ENCODE results near the gene COQ4.
"Not testable (repeated sequence)": the region's sequence is repeated elsewhere in the genome, so short reads cannot be mapped to it uniquely, and the experiment has no call there.

The COQ4 gene

DNA sequence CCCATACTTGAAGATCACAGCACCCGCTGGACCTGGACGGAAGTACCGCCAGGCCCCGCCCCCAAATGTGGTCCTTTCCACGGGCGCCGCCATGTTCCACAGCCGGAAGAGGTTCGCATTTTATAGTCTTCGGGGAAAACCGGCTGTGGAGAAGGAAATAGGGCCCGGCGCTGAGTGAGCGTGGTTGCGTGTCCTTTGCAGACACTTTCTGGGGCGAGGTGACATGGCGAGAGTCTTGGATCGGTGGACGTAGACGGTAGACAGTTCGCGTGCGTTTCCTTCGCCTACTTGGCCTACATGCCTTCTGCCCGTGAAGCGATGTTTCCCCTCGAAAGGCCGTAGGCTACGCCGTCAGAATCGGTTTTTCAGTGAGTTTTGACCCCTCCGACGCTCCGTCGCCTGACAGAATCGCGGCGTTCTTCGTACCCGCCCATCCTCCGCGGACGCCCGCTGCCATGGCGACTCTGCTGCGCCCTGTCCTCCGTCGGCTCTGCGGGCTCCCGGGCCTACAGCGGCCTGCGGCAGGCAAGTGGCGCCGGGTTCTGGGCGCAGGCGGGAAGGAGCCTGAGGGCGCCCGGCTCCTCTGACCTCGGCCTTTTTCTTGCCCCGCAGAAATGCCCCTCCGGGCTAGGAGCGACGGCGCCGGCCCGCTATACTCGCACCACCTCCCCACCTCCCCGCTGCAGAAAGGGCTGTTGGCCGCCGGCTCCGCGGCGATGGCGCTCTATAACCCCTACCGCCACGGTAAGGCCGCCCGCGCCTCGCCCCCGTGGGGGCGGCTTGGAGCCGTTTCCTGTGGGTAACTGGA is at the start of gene COQ4, which contains the start of gene TRUB2:
COQ4 (plus strand) TSS at position 436 of the 808 bp plus-strand sequence; CDS start at position 456, 20 bp downstream.
TRUB2 (minus strand) TSS at position 44 of the 808 bp plus-strand sequence; CDS start at position 5, 39 bp downstream.
- DNase-seq (ENCODE audit: low spot score): peak; percentile 93

DNA sequence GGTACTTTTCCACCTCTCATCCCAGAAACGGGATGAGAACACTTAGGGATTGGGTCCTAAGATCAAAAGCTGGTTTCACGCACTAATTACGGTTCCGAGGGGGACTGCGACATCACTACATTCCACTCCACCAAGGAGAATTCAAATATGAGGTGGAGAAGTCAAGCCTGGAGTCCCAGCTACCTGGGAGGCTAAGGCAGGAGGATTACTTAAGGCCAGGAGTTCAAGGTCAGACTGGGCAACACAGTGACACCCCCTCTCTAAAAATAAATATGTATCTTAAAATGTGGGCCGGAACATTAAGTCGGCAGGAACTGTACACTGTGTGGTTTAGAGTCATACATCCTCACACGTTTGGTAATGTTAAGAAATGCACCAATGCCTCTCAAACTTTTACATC is 48.4 kb upstream of the COQ4 start:
- no peak for DNase-seq (ENCODE audit: low spot score)

DNA sequence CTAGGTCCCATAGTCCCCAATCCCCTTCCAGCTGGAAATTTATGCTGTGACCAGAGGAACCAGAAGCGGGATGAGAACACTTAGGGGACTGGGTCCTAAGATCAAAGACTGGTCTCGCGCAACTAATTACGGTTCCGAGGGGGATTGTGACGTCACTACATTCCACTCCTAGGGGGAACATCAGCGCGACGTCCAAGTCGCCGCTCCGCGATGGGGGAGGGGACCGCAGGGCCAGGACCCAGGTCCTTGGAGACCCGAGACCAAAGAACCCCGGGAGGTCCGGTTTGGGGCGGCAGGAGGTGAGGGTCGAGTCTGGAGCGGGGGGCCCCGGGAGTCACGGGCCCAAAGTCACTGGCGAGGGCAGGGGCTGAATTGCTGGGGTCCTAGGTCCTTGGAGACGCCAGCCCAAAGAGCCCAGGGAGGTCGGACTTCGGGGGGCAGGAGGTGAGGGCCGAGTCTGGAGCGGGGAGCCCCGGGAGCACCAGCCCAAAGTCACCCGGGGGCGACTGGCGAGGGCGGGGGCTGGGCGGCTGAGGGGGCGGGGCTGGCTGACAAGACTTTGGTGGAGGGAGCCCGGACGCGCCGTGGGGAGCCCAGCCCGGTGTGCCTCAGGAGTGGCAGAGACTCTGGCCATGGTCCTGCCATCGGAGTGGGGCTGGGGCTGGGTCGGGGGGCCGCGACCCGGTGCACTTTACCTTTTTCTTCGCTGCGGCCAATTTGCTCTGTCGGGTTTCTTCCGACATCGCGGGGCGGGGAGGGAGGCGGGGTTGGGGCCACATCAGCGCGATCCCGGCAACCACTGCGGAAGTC is 47.2 kb upstream of the COQ4 start, which contains the start of gene GOLGA2:
GOLGA2 (minus strand) TSS at position 810 of the 810 bp plus-strand sequence; CDS start at position 779, 31 bp downstream.
- DNase-seq (ENCODE audit: low spot score): peak; percentile 6

DNA sequence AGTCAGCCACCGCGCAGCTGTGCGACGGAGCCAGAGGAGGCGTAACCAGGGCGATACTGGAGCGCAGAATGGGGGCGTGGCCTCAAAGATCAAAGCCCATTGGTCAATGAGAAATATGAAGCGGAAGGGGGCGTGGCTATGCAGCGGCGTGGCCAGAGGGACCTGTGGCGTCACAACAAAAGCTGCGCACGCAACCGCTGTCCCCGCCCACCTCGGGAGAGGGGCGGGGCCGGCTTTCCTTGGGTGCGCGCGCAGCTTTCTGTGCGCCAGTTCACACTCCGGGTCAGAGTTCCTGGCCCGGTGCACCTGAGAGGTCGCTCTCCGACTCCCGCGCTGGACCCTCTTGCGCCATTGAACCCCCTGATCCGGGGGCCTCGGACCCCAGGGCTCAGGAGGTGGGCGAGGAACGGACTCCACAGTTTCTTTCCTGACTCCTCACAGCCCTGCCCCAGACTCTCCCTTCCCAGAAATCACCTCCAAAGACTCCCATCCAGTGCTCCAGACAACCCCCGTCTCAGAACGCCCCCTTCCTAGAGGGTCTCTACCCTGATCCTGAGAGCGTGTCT is 46.5 kb upstream of the COQ4 start, which contains the start of gene SWI5:
SWI5 (plus strand) TSS at position 269 of the 566 bp plus-strand sequence.
- DNase-seq (ENCODE audit: low spot score): peak; percentile 100

DNA sequence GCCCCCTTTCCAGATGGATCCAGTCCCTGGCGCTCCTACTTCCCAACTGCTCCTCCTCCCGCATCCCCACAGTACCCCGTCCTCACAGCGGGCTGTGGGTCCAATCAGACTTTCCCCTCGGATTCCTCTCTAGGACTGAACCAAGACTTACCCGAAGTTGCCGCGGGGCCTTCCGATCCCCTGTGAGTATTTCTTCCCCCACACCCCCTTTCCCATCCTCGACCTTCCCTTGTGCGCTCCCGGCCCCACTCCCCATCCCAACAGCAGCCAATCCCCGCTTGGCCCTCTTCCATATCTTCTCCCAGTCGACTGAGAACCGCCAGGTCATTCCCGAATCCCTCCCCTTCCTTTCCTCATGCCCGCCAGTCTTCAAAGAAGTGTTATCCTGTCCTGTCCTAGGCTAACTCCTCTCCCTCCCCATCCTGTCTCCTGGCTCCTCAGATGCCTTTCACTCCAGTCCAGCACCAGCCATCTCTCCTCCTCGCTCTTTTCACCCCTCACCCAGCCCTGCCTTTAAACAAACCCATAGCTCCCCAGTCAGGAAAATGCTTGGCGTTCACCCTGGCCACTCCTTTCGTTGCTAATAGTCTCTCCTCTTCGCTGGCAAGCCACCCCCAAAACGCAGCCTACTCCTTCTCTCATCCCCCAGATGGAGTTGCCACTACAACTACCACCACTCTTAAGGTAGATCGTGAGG is 45.9 kb upstream of the COQ4 start:
- no peak for DNase-seq (ENCODE audit: low spot score)

DNA sequence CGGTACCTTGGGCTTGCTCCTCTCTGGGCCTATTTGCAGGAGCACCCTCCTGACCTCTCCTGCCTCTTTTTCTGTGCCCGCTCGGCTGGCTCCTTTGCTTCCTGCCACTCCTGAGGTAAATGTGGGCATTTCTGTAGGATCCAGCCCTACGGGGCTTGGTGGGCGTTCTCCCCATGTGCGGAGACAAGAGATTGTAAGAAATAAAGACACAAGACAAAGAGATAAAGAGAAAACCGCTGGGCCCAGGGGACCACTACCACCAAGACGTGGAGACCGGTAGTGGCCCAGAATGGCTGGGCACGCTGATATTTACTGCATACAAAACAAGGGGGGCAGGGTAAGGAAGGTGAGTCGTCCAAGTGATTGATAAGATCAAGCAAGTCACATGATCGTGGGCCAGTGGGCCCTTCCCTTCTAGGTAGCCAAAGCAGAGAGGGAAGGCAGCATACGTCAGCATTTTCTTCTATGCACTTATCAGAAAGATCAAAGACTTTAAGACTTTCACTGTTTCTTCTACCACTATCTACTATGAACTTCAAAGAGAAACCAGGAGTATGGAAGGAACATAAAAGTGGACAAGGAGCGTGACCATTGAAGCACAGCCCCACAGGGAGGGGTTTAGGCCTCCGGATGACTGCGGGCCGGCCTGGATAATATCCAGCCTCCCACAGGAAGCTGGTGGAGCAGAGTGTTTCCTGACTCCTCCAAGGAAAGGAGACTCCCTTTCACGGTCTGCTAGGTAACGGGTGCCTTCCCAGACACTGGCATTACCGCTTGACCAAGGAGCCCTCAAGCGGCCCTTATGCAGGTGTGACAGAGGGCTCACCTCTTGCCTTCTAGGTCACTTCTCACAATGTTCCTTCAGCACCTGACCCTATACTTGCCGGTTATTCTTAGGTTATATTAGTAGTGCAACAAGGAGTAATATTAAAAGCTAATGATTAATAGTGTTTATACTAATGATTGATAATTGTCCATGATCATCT is 43.3 kb upstream of the COQ4 start:
- DNase-seq (ENCODE audit: low spot score): not testable (repeated sequence)

DNA sequence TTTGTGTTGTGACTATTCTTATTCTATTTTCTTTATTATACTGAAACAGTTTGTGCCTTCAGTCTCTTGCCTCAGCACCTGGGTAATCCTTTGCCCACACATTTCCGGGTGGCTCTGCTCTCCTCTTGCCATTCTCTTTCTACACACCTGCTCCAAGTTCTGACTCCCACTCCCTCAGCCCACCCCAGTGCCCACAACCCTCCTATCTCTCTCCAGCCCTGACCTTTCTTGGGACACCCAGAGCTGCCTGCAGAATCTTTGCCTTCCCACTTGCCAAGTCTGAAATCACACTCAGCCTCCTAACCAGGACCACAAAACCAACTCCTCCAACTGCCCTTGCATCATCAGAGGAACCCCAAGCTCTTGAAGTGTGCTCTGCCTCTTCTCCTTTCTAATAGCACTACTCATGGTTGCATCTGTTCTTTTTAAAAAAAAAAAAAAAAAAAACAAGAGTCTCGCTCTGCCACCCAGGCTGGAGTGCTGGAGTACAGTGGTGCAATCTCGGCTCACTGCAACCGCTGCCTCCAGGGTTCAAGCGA is 42.5 kb upstream of the COQ4 start:
- DNase-seq (ENCODE audit: low spot score): no peak

DNA sequence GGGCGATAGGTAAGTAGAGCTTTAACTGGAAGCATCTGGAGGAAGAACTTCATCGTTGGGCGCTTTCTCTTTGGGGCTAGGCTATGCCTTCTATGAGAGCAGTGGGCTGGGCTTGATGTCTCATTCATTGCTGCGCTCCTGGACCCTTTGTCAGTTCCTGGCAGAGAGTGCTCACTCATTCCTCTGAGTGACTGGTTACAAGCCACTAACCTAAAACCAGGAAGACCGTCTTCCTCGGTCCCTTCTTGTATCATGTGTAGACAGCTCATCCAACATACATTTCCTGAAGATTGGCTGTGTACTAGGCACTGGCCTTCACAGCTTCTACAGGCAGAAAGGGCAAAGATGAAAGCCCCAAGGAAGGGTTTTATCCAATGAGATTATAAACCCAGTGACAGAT is 40.1 kb upstream of the COQ4 start:
- no peak for DNase-seq (ENCODE audit: low spot score)

DNA sequence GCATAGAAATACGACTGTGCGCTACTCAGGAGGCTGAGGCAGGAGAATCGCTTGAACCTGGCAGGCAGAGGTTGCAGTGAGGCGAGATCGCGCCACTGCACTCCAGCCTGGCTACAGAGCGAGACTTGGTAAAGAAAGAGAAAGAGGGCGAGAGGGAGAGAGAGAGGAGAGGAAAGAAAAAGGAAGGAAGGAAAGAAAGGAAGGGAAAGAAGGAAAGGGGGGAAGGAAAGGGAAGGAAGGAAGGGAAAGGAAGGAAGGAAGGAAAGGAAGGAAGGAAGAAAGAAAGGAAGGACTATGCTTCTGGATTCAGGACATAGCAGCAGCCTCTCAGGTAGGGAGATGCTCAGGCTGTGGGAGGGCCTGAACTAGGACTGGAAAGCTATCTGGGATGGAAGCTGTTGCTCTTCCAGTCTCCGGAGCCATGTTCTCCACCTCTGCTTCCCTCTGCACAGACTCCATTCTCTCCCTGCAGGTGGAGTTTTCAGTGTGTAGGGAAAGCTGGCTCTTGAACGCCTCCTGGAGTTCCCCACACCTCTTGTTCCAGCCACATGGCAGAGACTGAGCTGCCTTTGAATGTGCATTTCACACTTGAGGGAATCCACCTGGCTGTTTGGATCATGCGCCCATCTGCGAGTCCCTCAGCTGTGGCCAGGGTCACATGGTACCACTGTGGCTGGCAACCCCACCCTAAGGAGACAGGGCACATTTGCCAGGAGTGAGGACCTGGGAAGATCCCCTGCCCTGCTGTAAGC is 37.4 kb upstream of the COQ4 start:
- no peak for DNase-seq (ENCODE audit: low spot score)

DNA sequence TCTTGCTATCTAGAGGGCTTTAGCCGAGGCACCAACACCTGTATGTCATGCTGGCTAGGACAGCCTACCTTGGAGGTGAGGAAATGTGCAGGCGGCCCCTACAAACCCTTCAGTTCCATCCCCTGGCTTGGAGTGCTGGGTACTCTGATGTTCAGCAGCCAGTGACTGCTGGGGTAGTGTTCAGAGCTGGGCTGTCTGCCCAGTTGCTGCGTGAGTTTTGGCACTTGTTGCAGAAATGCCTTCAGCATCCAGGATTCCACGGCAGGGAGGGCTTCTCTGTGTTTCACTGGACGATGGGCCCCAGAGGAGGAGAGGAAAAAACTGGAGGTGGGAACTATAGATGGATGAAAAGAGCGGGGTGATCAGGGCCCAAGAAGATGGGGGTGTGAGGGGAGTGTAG is 36.2 kb upstream of the COQ4 start:
- no peak for DNase-seq (ENCODE audit: low spot score)

DNA sequence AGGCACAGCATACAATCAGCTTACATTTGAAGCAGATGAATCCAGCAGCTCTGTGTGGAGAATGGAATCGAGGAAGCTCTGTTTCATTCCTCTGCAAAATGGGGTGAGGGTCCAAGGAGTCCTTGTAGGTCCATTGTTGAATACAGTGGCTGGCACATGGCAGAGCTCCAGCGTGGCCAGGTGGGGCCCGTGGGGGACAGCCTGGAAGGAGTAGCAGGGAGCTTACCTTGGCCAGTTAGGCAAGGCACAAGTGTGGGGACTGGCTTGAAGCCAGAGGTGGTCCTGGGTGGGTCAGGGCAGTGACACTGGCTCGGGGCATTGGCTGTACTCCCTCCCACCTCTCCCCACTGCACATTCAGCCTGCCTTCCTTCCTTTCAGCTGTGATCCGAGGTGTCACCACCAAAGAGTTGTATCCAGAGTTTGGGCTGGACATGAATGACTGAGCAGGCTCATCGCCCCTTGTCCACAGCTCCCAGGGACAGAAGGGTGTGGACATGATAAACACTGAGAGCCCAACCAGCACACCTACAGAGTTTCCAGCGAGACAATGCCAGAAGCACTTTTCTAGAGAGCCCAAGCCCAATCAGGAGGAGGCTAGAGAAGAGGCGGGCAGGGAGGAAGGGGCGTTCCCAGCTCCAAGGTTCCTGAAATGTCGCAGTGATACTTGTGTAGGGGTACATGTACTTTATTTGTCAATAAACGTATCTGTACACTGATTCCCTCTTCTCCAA is 34.2 kb upstream of the COQ4 start:
- DNase-seq (ENCODE audit: low spot score): no peak

DNA sequence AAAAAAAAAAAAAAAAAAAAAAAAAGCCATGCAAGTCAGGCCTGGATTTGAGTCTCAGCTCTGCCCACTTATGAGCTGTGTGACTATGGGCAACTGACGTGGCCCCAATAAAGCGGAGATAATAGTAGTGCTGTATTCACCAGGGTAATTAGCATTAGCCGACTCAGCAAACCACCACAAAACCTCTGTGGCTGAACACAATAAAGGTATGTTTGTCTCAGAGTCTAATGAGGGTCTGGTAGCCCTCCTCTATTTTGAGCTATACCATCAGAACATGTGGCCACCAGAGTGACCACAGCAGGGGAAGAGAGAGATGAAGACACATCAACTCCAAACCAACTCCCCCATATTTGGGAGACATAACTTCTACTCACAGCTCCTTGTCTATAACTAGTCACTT is 30.6 kb upstream of the COQ4 start:
- DNase-seq (ENCODE audit: low spot score): no peak

DNA sequence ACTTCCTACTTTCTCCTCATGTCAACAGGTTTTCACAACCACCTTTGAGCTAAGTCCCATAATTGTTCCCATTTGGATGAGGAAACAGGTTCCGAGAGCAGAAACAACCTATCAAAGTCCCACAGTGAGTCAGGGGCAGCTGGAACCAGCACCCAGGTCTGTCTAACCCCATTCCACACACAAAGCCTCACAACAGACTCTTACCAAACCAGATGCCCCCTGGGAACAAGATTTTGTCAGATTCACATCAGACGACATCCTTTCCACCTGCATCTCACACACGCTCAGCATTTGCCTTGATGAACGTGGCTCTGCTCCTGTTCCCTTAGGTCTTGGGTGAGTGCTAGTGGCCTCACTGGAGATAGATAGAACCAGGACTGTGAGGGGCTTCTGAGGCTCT is 29.5 kb upstream of the COQ4 start:
- no peak for DNase-seq (ENCODE audit: low spot score)

DNA sequence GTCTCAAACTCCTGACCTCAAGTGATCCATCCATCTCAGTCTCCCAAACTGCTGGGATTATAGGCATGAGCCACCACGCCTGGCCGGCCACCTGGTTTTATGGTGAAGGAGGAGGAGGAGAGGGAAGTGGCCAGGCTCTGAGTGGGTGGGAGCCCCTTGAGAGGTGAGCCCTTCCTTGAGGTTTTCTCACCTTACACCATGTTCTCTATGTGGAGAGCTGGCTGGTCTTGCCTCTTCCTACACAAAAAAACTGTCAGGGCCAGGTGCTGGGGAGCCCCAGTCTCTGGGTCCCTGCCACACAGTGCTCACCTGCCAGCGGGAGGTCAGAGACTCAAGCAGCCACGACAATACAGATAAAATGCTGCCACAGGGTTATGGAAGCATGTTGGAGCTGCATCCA is 28.5 kb upstream of the COQ4 start:
- DNase-seq (ENCODE audit: low spot score): no peak

DNA sequence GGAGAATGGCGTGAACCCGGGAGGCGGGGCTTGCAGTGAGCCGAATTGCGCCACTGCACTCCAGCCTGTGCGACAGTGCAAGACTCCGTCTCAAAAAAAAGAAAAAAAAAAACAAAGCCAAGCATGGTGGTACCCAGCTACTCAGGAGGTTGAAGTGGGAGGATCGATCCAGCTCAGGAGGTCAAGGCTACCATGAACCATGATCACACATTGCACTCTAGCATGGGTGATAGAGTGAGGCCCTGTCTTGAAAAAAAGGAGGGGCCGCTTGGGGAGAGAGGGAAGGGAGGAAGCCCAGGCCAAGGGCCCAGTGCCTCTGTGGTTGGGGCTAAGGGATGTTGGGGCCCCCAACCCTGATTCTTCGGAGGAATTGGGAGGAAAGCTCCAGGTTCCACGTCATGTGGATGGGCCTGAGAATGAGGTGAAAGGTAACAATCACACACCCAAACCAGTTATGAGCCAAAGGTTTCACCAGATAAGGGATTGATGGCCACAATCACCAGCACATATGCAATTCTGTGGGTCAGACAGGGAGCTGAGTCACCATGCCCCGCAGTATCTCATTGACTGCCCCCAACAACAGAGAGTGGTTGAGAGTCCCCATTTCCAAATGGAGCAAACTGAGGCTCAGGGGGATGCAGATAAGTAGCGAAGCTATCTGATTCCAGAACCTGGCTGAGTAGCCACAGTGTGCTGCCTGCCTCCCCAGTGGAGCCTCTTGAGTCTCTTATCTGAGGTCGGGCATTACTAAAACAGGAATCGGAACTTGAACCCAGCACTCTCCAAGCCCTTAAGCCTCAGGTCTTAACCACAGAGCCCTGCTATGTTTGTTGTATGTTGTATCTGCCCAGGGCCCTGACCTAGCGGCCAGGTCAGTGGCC is 26.1 kb upstream of the COQ4 start:
- no peak for DNase-seq (ENCODE audit: low spot score)

DNA sequence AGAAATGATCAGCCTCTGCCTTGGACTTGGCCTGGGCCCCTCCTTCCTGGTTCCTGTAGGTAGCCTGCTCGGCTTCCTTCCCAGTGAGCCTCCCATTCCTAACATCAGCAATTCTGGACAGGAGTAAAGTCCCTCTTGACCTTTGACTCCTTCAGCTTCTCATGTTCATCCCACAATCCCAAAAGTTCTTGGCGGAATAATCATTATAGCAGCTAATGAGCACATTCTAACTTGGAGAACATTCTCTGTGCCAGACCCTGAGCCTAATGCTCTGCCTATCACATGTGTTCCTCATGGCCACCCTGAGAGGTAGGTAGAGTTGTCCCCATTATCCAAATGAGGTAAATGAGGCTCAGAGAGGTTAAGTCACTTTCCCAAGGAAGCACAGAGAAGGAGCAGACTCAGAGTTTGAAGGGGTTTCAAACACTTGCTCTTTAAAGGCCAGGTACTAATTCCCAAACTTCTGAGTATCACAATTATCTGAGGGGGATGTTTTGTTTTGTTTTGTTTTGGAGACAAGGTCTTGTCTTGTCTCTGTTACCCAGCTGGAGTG is 25.3 kb upstream of the COQ4 start:
- no peak for DNase-seq (ENCODE audit: low spot score)
